NCI-H226 (cell line): ENCODE results near the gene GPT2.
"Not testable (repeated sequence)": the region's sequence is repeated elsewhere in the genome, so short reads cannot be mapped to it uniquely, and the experiment has no call there.

Source experiments
- DNase-seq: peaks from one replicate; pipeline ENCODE4 v3.0.0-alpha.2; 2015

The GPT2 gene

DNA sequence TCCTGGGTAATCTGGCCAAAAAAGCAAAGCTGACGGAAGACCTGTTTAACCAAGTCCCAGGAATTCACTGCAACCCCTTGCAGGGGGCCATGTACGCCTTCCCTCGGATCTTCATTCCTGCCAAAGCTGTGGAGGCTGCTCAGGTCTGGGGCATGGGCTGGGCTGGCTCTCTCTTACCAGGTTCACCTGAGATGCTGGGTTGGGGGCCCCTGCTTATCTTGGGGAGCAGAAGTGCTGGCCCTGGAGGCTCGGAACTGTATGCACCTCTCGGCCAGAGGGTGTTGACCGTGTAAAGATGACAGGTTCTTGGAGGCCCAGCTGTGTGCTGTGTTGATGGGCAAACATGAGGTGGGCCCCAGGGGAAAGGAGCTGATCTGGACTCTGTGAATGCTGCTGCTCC is 40.2 kb downstream of the GPT2 start:
- DNase-seq, result no peak

DNA sequence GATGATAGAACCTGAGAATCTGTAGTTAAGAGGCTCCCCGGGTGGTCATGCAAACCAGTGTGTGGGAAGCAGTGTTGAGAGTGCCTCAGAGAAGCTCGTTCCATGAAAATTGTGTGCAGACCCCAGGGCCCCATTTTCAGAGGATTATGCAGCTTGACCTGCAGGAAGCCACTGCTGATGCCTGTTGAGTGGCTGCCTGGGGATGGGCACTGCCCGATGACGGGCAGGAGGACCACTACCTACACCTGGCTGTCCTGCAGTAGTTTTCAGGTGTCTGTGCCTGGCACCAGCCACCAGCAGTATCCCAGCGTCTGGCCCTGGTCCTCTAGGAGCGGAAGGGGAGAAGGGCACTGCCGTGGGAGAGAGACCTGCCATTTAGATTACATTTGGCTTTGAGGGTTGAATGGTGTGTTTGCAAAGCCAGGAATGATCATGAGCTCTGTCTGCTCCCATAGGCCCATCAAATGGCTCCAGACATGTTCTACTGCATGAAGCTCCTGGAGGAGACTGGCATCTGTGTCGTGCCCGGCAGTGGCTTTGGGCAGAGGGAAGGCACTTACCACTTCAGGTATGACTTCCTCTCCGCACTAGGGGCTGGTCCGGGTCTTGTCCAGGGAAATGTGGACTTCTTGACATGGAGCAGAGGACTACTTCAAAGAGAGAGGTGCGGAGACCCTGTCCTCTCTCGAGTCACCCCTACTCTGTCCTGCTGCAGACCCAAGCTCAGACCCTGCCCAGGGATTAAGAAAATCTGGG is 42.5 kb downstream of the GPT2 start:
- DNase-seq, result no peak

DNA sequence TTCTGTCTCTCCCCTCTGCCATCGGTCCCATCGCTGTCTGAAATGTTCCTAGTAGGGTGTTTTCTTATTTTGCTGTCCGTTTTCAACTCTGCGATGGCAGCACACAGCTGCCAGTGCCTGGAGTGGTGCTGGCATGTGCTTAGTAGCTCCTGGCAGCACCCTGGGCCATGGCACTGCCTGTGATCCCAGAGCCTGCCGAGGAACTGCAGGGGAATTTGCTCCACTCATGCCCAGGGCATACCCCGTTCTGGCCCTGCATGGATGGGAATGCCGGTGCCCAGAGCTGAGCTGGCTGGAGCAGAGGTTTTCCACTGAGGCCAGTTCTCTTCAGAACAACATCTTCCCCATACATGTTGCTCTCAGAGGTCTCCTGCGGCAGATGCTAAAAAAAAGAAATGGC is 43.1 kb downstream of the GPT2 start:
- DNase-seq, result no peak

DNA sequence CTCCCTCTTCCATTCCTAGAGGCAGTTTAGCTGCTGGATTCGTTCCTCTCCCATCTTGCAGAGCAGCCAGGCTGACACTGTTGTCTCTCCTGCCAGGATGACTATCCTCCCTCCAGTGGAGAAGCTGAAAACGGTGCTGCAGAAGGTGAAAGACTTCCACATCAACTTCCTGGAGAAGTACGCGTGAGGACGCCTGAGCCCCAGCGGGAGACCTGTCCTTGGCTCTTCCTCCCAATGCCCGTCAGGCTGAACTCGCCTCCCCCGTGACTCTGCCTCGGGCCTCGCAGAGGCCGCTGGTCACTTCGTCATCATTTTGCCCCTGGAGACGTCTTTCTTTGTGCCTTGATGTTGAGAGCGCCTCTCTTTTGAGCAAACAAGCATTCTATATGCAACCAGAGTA is 44.6 kb downstream of the GPT2 start:
- DNase-seq, result no peak

DNA sequence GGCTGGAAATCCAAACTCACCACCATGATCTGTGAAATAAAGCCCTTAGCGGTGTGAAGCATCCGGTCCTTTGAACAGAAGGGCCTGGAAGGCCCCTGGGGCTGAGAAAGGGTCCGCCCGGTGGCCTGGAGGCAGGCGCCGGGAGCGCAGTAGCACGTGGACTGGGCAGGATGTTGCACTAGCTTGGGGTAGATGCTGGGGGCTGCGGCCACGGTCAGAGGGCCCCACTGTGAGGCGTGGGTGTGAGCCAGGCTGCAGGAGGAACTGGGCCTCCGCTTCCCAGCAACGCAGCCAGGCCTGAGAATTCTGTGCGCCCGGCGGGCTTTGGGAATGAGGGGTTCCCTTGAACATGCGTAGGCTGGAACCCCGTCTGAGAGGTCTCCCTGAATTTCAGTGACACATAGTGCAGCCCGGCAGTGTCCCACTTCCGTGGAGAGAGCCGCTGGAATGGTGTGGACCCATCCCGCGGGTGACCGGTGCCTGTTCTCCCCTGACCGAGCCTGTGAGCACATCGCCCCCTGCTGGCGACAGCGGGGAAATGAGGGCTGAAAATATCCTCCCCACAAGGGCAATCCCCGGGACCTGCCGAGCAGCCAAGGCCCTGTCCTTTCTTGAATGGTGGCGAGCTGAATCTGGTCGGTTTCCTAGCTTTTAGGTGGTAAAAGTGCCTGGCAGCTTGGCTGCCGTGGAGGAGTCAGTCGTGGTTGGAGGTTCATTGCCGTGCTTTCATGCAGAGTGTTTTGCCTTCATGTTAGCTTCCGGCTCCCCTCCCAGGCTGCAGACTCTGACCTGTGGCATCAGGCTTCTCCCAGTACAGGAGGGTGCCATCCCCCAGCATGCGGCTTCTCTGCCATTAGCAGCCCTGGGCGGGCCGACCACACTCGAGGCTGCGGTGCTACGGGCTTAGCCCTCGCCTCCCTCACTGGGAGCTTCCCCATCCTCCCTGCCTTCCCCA is 45.5 kb downstream of the GPT2 start:
- peak; percentile 32 for DNase-seq

DNA sequence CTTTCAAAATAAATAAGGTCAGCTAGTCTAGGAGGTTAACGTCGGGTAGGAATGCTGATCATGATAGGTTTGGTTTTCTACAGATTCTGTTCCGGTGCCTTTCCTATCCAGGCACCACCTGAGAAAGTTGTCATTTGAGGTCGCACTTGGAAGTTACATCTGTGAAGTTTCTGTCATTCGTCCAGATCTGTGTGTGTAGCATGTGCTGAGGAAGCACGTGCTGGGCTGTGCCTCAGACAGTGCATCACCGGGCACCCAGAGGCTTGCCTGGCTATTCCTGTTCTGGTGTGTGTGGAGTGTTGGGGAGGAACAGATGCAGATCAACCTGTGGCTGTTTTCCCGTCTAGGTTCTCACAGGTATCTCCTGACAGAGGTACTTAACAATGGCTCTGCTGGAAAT is 46.7 kb downstream of the GPT2 start:
- DNase-seq, result no peak

DNA sequence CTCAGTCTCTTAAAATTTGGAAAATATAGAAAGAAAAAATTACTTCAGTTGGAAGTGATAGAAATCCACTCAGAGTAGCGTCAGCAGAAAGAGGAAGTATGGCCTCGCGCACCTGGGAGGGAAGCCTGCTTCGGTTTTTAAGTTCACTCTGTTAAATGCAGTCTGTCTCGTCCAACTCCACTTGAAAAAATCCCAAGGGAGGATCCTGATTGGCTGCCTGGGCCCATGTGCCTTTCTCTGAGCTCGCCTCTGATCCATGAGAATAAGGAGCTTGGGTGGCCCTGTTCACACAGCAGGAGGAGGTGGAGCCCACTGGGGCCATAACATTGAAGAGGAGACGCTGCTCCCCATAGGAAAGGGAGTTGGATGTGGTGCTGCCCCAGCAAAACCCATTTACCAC is 48.6 kb downstream of the GPT2 start:
- DNase-seq, result no peak

DNA sequence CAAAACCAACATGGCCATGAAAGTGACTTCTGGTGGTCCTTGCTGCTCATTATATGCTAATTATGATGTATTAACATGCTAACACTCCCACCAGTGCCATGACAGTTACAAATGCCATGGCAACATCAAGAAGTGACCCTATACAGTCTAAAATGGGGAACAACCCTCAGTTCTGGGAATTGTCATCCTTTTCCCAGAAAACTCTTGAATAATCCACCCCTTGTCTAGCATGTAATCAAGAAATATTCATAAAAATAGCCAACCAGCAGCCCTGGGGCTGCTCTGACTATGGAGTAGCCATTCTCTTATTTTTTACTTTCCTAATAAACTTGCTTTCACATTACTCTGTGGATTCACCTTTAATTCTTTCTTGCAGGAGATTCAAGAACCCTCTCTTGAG is 53.4 kb downstream of the GPT2 start:
- no peak for DNase-seq

DNA sequence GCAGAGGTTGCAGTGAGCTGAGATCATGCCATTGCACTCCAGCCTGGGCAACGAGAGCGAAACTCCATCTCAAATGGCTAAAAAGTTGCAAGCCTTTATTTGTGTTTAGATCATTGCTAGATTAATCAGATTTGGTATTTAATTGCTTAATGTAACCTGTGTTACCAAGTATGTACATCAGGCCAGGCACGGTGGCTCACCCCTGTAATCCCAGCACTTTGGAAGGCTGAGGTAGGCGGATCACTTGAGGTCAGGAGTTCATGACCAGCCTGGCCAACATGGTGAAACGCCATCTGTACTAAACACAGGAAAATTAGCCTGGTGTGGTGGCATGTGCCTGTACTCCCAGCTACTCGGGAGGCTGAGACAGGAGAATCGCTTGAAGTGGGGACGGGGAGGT is 60.6 kb downstream of the GPT2 start:
- not testable (repeated sequence) for DNase-seq

DNA sequence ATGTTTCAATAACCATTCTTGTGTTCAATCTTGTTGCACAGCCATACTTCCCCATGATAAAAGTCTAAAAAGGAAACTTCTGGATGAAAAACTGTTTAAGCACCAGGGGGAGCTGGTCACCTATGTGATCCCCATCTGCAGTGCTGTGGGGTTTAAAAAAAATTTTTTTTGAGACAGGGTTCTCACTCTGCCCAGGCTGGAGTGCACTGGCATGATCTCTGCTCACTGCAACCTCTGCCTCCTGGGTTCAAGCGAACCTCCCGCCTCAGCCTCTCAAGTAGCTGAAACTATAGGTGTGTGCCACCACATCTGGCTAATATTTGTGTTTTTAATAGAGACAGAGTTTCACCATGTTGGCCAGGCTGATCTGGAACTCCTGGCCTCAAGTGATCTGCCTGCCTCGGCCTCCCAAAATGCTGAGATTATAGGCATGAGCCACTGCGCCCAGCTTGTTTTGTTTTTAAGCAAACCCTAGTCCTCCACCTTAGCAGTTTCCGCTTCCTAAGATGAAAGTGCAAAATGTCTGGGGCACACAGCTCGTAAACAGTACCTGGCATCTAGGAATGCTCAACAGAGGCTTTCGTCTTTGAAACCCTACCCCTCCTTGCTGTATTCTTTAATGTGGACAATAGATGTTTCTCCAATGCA is 63.9 kb downstream of the GPT2 start:
- DNase-seq, result peak; percentile 10

DNA sequence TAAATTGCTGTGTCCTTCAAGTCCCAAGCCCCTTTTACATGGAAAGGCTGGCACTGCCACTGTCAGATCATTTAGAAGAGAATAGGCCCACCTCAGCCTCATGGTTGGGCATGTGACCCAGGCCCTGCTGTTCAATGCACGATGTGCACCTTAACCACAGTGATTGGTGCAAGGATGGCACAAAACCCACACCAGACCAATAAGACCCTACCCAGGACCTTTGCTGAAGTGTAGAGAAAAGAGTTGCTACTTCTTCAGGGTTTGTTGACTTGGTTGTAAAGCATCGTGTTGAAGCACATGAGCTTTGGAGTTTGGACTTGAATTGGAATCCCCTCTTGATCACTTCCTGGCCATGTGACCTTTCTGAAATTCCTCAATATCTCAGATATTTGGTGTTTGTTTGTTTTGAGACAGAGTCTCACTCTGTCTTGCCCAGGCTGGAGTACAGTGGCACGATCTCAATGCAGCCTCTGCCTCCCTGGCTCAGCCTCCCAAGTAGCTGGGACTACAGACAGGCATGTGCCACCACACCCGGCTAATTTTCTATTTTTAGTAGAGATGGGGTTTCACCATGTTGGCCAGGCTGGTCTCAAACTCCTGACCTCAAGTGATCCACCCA is 64.5 kb downstream of the GPT2 start:
- DNase-seq, result no peak

DNA sequence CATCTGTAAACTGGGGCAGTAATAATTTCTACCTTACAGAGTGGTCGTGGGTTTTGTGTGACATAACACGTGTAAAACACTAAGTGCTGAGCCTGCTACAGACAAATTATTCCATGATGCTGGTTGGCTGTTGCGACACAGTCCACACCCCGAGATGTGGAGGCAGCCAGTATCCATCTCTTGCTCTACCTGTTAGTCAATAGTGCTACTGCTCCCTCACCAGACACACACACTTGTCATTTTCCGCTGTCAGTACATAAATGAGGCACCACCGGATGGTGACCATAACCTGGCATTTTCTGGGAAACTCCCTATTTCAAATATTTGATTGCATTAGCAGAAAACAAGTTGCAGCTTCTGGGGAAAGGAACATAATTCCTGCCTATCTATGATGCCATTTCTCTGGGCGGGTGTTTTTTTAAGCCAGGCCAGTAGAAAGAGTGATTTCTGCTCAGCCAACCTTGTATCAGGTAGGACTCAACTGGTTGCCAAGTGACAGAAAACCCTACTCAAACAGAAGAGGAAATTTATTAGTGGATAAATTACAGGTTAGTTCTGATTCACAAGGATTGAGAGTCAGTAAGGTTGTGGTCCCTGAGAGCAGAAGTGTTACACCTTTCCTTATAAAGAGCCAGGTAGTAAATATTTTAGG is 65.2 kb downstream of the GPT2 start:
- no peak for DNase-seq

DNA sequence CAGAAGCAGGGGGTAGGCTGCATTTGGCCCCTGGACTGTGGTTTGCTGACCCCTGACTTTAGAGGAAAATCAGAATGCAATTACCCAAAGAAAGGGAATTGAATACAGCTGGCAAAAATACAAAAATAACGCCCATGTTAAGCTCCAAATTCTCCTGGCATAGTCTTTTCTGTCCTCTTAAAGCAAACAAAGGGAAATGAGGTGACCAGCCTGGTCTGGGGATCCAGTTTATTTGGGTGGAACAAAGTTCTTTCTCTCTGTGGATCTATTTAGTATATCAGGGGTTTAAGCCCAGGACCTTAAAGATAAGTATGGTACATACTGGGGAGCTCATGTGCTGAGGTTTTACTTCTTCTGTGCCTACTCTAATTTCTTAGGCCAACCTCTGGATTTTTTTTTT is 65.8 kb downstream of the GPT2 start:
- DNase-seq, result no peak

DNA sequence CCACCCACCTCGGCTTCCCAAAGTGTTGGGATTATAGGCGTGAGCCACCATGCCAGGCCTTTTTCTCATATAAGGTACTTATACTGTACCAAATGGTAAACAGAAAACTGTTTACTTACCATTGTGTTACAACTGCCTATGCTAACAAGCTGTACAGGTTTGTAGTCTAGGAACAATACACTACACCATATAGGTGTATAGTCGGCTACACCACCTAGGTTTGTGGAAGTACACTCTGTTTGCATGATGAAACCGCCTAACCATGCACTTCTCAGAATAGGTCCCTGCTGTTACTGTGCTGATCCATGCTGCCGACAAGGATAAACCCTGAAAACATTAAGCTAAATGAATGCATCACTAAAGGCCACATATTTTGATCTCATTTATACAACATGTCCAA is 70.4 kb downstream of the GPT2 start:
- no peak for DNase-seq

DNA sequence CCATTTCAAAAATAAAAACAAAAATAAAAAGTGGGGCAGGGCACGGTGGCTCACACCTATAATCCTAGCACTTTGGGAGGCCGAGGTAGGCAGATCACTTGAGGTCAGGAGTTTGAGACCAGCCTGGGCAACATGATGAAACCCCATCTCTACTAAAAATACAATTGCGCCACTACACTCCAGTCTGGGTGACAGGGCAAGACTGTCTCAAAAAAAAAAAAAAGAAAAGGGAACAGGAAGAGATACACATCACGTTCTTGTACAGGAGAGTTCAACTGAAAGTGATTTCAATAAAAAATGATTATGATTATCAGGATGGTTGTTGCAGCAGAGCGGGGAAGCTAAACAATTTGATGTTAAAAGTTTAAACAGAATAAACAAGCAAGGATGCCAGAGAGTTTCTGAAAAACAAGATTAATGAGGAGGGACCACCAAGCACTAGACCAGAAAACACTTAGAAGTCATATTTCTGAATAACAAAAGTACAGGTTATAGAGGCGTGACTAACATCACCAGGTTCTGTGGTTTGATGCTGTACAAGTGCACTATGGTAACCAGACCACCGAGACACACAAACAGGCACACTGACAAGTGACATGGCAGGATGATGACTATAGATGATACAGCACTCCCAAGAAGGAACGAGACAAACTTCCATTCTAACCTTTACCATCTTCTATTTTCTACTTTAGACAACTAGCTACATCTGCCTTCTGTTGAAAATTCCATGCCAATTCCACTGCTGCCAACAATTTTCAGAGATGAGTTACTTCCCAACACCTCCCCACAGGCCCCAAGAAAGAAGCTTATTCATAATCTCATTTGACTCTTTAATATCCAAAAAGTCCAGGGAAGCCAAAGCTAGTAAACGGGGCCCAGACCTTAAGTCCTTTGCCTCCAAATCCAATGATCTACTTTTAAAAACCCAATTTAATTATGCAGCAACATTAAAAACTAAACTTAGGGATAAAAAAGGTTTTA is 77.5 kb downstream of the GPT2 start:
- no peak for DNase-seq

DNA sequence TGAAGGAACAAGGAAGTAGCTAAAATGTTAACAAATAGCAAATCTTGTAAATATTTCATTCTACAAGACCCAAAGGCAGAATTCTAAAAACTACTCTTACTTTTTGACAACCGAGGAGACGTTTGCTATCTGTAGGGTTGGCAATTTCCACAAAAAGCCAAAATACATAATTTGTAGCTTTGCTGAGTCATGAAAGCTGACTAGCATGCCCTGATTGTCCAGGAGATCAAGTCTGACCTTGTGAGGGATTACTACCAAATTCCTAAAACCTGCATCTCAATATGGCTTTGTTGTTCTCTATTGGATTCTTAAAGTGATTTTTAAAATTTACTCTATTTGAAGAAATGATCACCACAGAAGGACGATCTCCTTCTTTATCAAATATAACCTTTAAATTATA is 78.5 kb downstream of the GPT2 start:
- DNase-seq, result no peak

DNA sequence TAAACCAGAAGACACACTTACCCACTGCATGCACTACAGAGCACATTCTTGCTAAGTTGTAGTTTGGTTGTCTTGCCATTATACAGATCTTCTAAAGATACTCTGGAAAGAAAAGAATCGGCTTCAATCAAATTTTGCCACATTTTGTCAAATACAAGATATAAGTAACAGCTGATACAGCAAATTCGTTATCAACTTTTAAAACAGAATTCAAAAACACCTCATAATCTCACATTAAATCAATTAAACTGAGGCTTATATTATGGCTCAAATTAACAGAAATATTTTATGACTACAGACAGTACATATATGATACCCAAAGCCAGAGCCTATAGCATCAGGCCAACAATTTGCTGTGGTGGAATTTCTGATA is 83.9 kb downstream of the GPT2 start:
- no peak for DNase-seq

DNA sequence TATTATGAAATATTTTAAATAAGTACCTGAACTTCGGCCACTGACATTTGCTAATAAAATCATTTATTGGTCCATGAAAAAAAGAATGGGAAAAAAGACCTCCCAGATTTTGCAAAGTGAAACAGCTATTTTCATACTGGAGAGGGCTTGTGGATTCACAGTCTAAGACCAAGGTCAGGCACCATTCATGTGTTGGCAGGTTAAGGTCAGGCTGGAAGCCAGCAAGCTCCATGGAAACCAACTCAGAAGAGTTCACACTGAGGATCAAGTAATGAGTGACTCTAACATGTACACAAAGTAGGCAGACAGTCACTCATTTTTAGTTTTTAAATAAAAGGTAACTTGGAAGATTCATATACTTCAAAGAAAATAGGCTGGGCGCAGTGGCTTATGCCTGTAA is 85.9 kb downstream of the GPT2 start:
- DNase-seq, result no peak

DNA sequence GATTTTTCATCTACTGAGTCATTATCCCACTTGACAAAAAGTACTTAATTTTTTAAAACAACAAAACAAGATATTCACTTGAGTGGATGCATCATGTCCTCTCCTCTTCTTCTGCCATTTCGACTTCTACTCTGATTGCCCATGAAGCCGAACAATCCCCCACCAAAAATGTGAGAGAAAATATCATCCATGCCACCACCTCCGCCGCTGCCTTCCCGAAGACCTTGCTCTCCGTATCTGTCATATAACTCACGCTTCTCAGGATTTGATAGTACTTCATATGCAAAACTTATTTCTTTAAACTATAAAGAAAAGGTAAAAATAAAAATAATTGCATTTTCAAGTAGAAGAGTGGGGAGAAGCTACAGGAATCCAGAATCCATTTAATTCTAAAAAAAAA is 87.1 kb downstream of the GPT2 start:
- DNase-seq, result no peak

DNA sequence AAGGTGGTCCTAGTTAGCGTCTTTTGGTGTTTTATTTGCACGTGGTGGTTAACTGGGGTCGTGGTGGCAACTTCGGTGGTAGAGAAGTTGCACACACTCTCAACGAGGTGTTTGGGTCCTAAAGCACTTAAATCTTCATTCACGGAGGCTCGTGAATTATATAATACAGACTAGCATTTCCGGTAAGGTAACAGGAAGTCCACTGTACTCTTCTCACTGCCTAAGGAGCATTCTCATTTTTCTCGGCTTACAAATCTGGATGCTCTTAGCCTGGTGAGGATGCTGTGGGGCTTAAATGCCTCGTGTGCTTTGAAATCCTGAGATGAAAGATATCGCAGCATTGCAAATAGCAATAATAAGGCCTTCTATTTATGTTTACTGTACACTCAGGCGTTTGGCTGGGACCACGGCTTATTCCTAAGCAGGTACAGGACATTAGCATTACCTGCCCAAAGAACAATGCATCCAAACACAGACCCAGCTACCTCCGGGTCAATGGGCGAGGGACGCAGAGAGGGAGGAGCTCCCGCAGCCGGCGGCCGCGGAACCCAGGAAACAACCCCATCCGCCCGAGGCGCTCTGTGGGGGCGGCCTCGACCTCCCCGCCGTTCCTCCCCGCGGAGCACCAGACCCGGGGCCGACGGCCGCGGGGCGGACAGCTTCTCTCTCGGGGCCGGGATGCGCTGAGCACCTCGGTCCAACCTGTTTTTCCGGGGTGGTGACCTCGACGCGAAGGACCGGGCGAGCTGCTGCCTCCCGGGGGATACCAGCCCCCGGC is 88.5 kb downstream of the GPT2 start:
- DNase-seq, result peak; percentile 23
